NAMALWA (cell line): ENCODE results near the gene LCN1.
"Not testable (repeated sequence)": the region's sequence is repeated elsewhere in the genome, so short reads cannot be mapped to it uniquely, and the experiment has no call there.

ENCODE experiments used
- DNase-seq: peaks from one replicate; pipeline ENCODE4 v3.0.0-alpha.2; 2015; ENCODE audit warnings: low spot score

The LCN1 gene

GRCh38 chr9:135546792-135547617, 25.8 kb downstream of the LCN1 start:
- not testable (repeated sequence) for DNase-seq

GRCh38 chr9:135547756-135548736, 26.8 kb downstream of the LCN1 start:
- no peak for DNase-seq

GRCh38 chr9:135549478-135550343, 28.5 kb downstream of the LCN1 start:
- DNase-seq: not testable (repeated sequence)

- no peak for DNase-seq
These were observed 29.2 kb downstream of the LCN1 start for GRCh38 chr9:135550344-135550918.

GRCh38 chr9:135551031-135551430, 29.8 kb downstream of the LCN1 start:
- DNase-seq: no peak

GRCh38 chr9:135551456-135551855, 30.2 kb downstream of the LCN1 start:
- no peak for DNase-seq

GRCh38 chr9:135552021-135552697, 30.9 kb downstream of the LCN1 start:
- no peak for DNase-seq

GRCh38 chr9:135552698-135553171, 31.5 kb downstream of the LCN1 start:
- DNase-seq: no peak

GRCh38 chr9:135554718-135555117, 33.5 kb downstream of the LCN1 start:
- DNase-seq: no peak

- DNase-seq: no peak
These were observed 34.0 kb downstream of the LCN1 start for GRCh38 chr9:135555203-135555602.

- DNase-seq: no peak
These were observed 34.7 kb downstream of the LCN1 start for GRCh38 chr9:135555910-135556309.

- no peak for DNase-seq
These were observed 38.4 kb downstream of the LCN1 start for GRCh38 chr9:135559606-135560005.

GRCh38 chr9:135561391-135562234, 40.4 kb downstream of the LCN1 start, which contains the start of gene PAEP:
PAEP (plus strand) TSS chr9:135561756.
- no peak for DNase-seq

GRCh38 chr9:135562235-135562745, 41.0 kb downstream of the LCN1 start:
- DNase-seq: no peak

- no peak for DNase-seq
These were observed 41.8 kb downstream of the LCN1 start for GRCh38 chr9:135563039-135563476.

- no peak for DNase-seq
These were observed 42.6 kb downstream of the LCN1 start for GRCh38 chr9:135563858-135564257.

GRCh38 chr9:135565141-135565628, 43.9 kb downstream of the LCN1 start:
- peak; percentile 13 for DNase-seq

GRCh38 chr9:135565636-135566035, 44.4 kb downstream of the LCN1 start:
- no peak for DNase-seq

- no peak for DNase-seq
These were observed 45.3 kb downstream of the LCN1 start for GRCh38 chr9:135566552-135566951.
